Mesenchymal stem cell (in vitro differentiated cells and primary cell): ENCODE results near the gene TMEM115.

Experiments used
- DNase-seq: peaks from one replicate; pipeline ENCODE4 v3.0.0-alpha.2; 2013
- H2AFZ ChIP-seq: one replicate; pipeline ENCODE4 v1.6.1; 2013; ENCODE audit warnings: low read depth, mild to moderate bottlenecking, control low read depth, inconsistent platforms, low read length, moderate library complexity
- H2AK5ac ChIP-seq: 2 replicates; pipeline ENCODE4 v1.6.1; 2013; ENCODE audit warnings: low read length, moderate library complexity, mild to moderate bottlenecking, inconsistent platforms; ENCODE audit not compliant: severe bottlenecking
- H2BK120ac ChIP-seq: one replicate; pipeline ENCODE4 v1.6.1; 2013; ENCODE audit warnings: low read depth, mild to moderate bottlenecking, inconsistent platforms, low read length, moderate library complexity
- H2BK12ac ChIP-seq, 2 experiments: one replicate each; pipeline ENCODE4 v1.6.1; 2013; ENCODE audit warnings: inconsistent platforms in 2 of 2, low read length in 2 of 2, mild to moderate bottlenecking in 2 of 2, moderate library complexity in 2 of 2, control low read depth in 1 of 2
- H2BK15ac ChIP-seq: one replicate; pipeline ENCODE4 v1.6.1; 2013; ENCODE audit warnings: mild to moderate bottlenecking, low read depth, inconsistent platforms; ENCODE audit not compliant: poor library complexity, severe bottlenecking
- H2BK5ac ChIP-seq: 2 replicates; pipeline ENCODE4 v1.6.1; 2013; ENCODE audit warnings: low read depth, mild to moderate bottlenecking, low read length, control low read depth, inconsistent platforms; ENCODE audit not compliant: poor library complexity, severe bottlenecking
- H3K14ac ChIP-seq, 2 experiments: one replicate each; pipeline ENCODE4 v1.6.1; 2013; ENCODE audit warnings: inconsistent platforms in 2 of 2, low read length in 2 of 2, control low read depth in 1 of 2, mild to moderate bottlenecking in 1 of 2, moderate library complexity in 1 of 2
- H3K18ac ChIP-seq, 2 experiments: one replicate each; pipeline ENCODE4 v1.6.1; 2013; ENCODE audit warnings: inconsistent platforms in 2 of 2, low read length in 2 of 2, control low read depth in 1 of 2, low read depth in 1 of 2, mild to moderate bottlenecking in 1 of 2
- H3K23ac ChIP-seq, 2 experiments: one replicate each; pipeline ENCODE4 v1.6.1; 2013; ENCODE audit warnings: inconsistent platforms in 2 of 2, low read length in 2 of 2, mild to moderate bottlenecking in 2 of 2, moderate library complexity in 2 of 2, control low read depth in 1 of 2
- H3K27ac ChIP-seq: 2 replicates; pipeline ENCODE4 v1.5.1; 2013; ENCODE audit warnings: mild to moderate bottlenecking, moderate library complexity, low read length, control low read depth, inconsistent platforms; ENCODE audit not compliant: poor library complexity, severe bottlenecking
- H3K27me3 ChIP-seq, 2 experiments: 2 replicates each; pipeline versions ENCODE4 v1.6.1 to v1.7.0; 2013; ENCODE audit warnings: low read length in 2 of 2, mild to moderate bottlenecking in 2 of 2, moderate library complexity in 2 of 2, control low read depth in 1 of 2, inconsistent platforms in 1 of 2; ENCODE audit not compliant: control insufficient read depth in 1 of 2, insufficient read depth in 1 of 2
- H3K36me3 ChIP-seq, 2 experiments: 2 replicates each; pipeline versions ENCODE4 v1.6.1 to v1.7.0; 2013; ENCODE audit warnings: low read length in 2 of 2, control low read depth in 1 of 2, inconsistent platforms in 1 of 2, low read depth in 1 of 2, mild to moderate bottlenecking in 1 of 2; ENCODE audit not compliant: insufficient read depth in 2 of 2, control insufficient read depth in 1 of 2
- H3K4ac ChIP-seq, 2 experiments: one replicate each; pipeline ENCODE4 v1.6.1; 2013; ENCODE audit warnings: inconsistent platforms in 2 of 2, low read length in 2 of 2, mild to moderate bottlenecking in 2 of 2, moderate library complexity in 2 of 2, control low read depth in 1 of 2, low read depth in 1 of 2
- H3K4me1 ChIP-seq: 2 replicates; pipeline ENCODE4 v1.6.1; 2013; ENCODE audit warnings: low read depth, low read length, control low read depth; ENCODE audit not compliant: control insufficient read depth, insufficient read depth
- H3K4me2 ChIP-seq: 2 replicates; pipeline ENCODE4 v1.6.1; 2013; ENCODE audit warnings: low read length, mild to moderate bottlenecking, inconsistent platforms; ENCODE audit not compliant: poor library complexity, severe bottlenecking
- H3K4me3 ChIP-seq, 2 experiments: 2 replicates each; pipeline versions ENCODE4 v1.5.1 to v1.7.0; 2013; ENCODE audit warnings: low read length in 2 of 2, mild to moderate bottlenecking in 2 of 2, control low read depth in 1 of 2, low read depth in 1 of 2; ENCODE audit not compliant: insufficient read depth in 1 of 2
- H3K79me1 ChIP-seq: replicated peaks from 2 replicates; pipeline ENCODE4 v1.6.1; 2013; ENCODE audit warnings: mild to moderate bottlenecking, control low read depth, low read length, inconsistent platforms; ENCODE audit not compliant: poor library complexity, severe bottlenecking
- H3K9ac ChIP-seq: 2 replicates; pipeline ENCODE4 v1.7.0; 2013; ENCODE audit warnings: mild to moderate bottlenecking, low read length, moderate library complexity
- H3K9me3 ChIP-seq: 2 replicates; pipeline ENCODE4 v1.7.0; 2013; ENCODE audit warnings: mild to moderate bottlenecking, low read length; ENCODE audit not compliant: control insufficient read depth
- H4K8ac ChIP-seq: one replicate; pipeline ENCODE4 v1.6.1; 2013; ENCODE audit warnings: inconsistent platforms, mild to moderate bottlenecking, low read length, moderate library complexity
- H4K91ac ChIP-seq: one replicate; pipeline ENCODE4 v1.6.1; 2013; ENCODE audit warnings: mild to moderate bottlenecking, low read length, inconsistent platforms
- WGBS: methylation state at CpG from one replicate; pipeline ENCODE4 v1.1.7; 2013; ENCODE audit warnings: mixed read lengths; 5-methylcytosine and 5-hydroxymethylcytosine counted together

The TMEM115 gene

DNA sequence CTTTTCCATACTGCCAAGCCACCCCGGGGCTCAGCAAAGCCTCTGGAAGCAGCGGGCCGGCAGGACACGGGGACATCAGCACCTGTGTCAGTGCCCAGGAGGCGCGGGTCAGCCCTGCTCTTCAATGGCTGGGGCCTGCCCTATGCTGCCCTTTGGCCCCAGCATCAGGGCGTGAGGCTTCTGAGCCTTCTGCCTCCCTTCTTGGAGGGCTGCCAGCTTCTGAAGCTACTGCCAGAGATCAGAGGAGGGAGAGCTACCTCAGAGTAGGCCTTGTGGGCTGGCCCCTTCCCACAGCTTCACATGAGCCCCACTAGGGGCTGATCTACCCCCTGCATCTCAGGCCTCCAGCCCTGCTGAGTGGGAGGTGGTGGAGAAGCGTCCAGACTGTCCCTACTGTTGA lies 13.0 kb upstream of the TMEM115 start:
- H3K9me3 ChIP-seq = no peaks in the 10 kb centered on the region
- peaks cover 30 to 76% of the 10 kb centered on the region in 2 experiments for H3K27me3 ChIP-seq
- no peak overlapping the region for H2BK120ac ChIP-seq
- no peak overlapping the region for H3K9ac ChIP-seq
- H3K18ac ChIP-seq = no peak overlapping the region
- 68% methylated on average over 8 of the region's 8 CpGs for WGBS
- no peak overlapping the region for H2BK15ac ChIP-seq
- no peak overlapping the region for H3K27ac ChIP-seq
- H3K23ac ChIP-seq = no peak overlapping the region
- no peak overlapping the region for H4K8ac ChIP-seq
- H4K91ac ChIP-seq = no peak overlapping the region
- no peak overlapping the region for H2BK5ac ChIP-seq
- H2AK5ac ChIP-seq = no peak overlapping the region
- DNase-seq = no peak
- H2BK12ac ChIP-seq = no peak overlapping the region
- H3K4me2 ChIP-seq = no peak overlapping the region
- H3K4me1 ChIP-seq = no peaks in the 10 kb centered on the region
- peaks cover 0 to 2% of the 10 kb centered on the region in 2 experiments for H3K36me3 ChIP-seq
- H3K79me1 ChIP-seq = no peaks in the 10 kb centered on the region
- no peak overlapping the region for H2AFZ ChIP-seq
- H3K14ac ChIP-seq = no peak overlapping the region
- H3K4ac ChIP-seq = no peak overlapping the region
- H3K4me3 ChIP-seq = no peak overlapping the region

DNA sequence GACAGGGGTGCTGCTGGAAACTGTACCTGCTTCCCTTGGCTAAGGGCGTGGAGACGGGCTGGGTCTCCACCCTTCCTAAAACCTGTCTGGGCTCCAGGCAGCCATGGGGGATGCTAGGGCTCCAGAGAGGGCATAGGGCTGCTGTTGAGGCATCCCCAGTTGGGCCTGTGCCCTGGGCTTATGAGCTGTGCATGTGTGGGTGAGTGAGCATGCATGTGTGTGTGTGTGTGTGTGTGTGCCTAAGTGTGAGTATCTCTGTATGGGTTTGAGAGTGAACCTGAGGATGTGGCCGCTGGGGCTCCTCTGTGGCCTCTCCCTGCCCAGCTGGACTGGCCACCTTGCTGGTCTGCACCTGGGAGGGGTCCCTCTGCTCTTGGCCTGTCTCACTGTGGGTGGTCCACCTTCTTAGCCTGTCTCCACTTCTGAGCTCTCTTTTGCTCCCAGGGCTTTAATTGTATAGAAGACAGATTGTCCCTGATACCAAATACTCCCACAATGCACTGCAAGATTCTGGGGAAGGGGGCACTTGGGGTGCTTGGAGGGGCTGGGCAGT lies 11.9 kb upstream of the TMEM115 start:
- H3K79me1 ChIP-seq = no peaks in the 10 kb centered on the region
- H3K18ac ChIP-seq = no peak overlapping the region
- no peak overlapping the region for H3K4me2 ChIP-seq
- no peak overlapping the region for H4K8ac ChIP-seq
- WGBS = 92% methylated on average over 3 of the region's 3 CpGs
- no peak overlapping the region for H3K23ac ChIP-seq
- H2BK120ac ChIP-seq = no peak overlapping the region
- no peak overlapping the region for H3K14ac ChIP-seq
- H3K9me3 ChIP-seq = no peaks in the 10 kb centered on the region
- H2AK5ac ChIP-seq = no peak overlapping the region
- DNase-seq = no peak
- H3K9ac ChIP-seq = no peak overlapping the region
- H2BK12ac ChIP-seq = no peak overlapping the region
- no peak overlapping the region for H2AFZ ChIP-seq
- H3K4me1 ChIP-seq = no peaks in the 10 kb centered on the region
- H3K4me3 ChIP-seq = no peak overlapping the region
- no peak overlapping the region for H3K4ac ChIP-seq
- peaks cover 0 to 2% of the 10 kb centered on the region in 2 experiments for H3K36me3 ChIP-seq
- H3K27me3 ChIP-seq = peaks cover 30 to 82% of the 10 kb centered on the region in 2 experiments
- H3K27ac ChIP-seq = no peak overlapping the region
- H2BK15ac ChIP-seq = peak overlapping the region; percentile 88
- H4K91ac ChIP-seq = no peak overlapping the region
- H2BK5ac ChIP-seq = no peak overlapping the region

DNA sequence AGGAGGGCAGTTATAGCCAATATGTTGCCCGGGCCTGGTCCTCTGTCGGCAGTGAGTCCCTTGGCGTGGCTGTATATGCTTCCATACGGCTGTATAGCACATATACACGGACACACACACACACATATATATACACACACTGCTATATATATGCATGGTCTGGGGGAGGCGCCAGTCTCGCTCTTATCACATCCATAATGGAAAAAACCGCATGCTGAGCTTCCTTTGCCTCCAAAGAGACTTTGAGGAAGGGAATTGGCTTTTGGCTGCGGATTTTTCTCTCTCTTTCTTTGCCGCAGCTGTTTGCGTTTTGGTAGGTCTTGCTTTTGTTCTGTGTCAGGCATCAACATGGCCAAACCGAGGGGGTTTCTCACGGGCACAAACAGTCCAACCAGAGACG lies 11.3 kb upstream of the TMEM115 start:
- H2BK120ac ChIP-seq = no peak overlapping the region
- H3K4me2 ChIP-seq = no peak overlapping the region
- no peak overlapping the region for H4K8ac ChIP-seq
- no peak overlapping the region for H2BK12ac ChIP-seq
- H3K9ac ChIP-seq = no peak overlapping the region
- H2AK5ac ChIP-seq = no peak overlapping the region
- peaks cover 0 to 2% of the 10 kb centered on the region in 2 experiments for H3K36me3 ChIP-seq
- no peak overlapping the region for H3K27ac ChIP-seq
- no peak overlapping the region for H4K91ac ChIP-seq
- no peak overlapping the region for H3K23ac ChIP-seq
- H3K14ac ChIP-seq = no peak overlapping the region
- peaks cover under 1% of the 10 kb centered on the region for H3K4me1 ChIP-seq
- H2AFZ ChIP-seq = no peak overlapping the region
- no peaks in the 10 kb centered on the region for H3K79me1 ChIP-seq
- H2BK5ac ChIP-seq = no peak overlapping the region
- H3K9me3 ChIP-seq = no peaks in the 10 kb centered on the region
- no peak overlapping the region for H3K4me3 ChIP-seq
- no peak overlapping the region for H2BK15ac ChIP-seq
- peaks cover 27 to 82% of the 10 kb centered on the region in 2 experiments for H3K27me3 ChIP-seq
- H3K4ac ChIP-seq = no peak overlapping the region
- WGBS = 65% methylated on average over 12 of the region's 14 CpGs
- no peak overlapping the region for H3K18ac ChIP-seq
- peak; percentile 26 for DNase-seq

DNA sequence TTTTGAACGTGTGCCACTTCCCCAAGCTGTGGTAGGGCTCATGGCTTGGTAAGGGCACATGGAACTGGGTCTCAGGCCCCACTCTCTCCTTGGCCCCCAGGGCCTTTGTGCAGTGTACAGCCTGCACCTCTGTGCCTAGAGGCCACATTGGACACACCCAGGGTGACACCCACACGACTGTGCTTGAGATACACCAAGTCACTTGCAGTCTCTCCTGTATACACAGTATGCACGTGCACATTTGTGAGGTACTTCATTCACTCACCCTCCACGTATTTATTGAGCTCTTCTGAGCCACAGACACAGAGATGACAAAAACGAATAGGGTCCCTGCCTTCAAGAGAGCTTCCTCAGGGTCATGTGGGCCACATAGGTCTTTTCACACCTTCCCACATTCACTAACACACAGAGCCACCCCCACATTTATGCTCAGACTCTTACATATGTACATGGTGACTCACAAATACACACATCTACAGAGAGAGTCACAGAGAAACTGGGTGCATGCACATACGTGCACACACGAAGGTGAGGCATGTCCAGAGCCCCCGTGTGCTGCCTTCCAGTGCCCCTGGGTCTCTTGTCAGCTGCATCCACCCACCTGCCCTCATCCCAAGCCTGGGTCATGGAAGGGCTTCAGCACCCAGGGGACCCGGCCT lies 9.8 kb upstream of the TMEM115 start:
- Histone ChIP-seq H3K27ac (no peak overlapping the region), H3K27me3 (peaks cover 24 to 74% of the 10 kb centered on the region in 2 experiments), H3K18ac (no peak overlapping the region), H2BK120ac (no peak overlapping the region), H2BK5ac (no peak overlapping the region), H4K8ac (no peak overlapping the region), H2BK12ac (no peak overlapping the region), H3K4me2 (no peak overlapping the region), H4K91ac (no peak overlapping the region), H3K4me3 (no peak overlapping the region), H3K36me3 (peaks cover 0 to 2% of the 10 kb centered on the region in 2 experiments), H3K23ac (no peak overlapping the region), H3K14ac (no peak overlapping the region), H3K79me1 (no peaks in the 10 kb centered on the region), H2AK5ac (no peak overlapping the region), H2BK15ac (no peak overlapping the region), H3K4ac (no peak overlapping the region), H3K9ac (no peak overlapping the region), H3K9me3 (no peaks in the 10 kb centered on the region), H3K4me1 (peaks cover 12% of the 10 kb centered on the region), H2AFZ (no peak overlapping the region)
- 60% methylated on average over 9 of the region's 9 CpGs for WGBS
- no peak for DNase-seq
